Measurements from ENCODE around the gene CARD9. TPM values are rescaled to one million over a fixed set of nuclear protein-coding genes. Genes with fewer than 3 reads are reported as not detected.

Gene CARD9
- total RNA-seq, 4 donors from 2014 or later = 2.3 to 7.4 (median 3.3) TPM

- Histone ChIP-seq H3K36me3 (no peaks in the 10 kb centered on the region), H3K4me1 (peaks cover 21% of the 10 kb centered on the region), H3K27ac (no peak overlapping the region), H3K27me3 (no peaks in the 10 kb centered on the region), H3K4me3 (no peak overlapping the region), H3K9me3 (no peaks in the 10 kb centered on the region)
- 92% methylated on average over 28 of the region's 54 CpGs for WGBS
- no peak for DNase-seq (ENCODE audit: low spot score in 2 of 2)
- TF ChIP-seq POLR2A (IDR thresholded peaks at IDR 0.05) (no peak), EP300 (IDR thresholded peaks at IDR 0.05) (no peak), CTCF (IDR thresholded peaks at IDR 0.05) (no peak)
Observed at GRCh38 chr9:136370687-136371532, 2.6 kb downstream of the CARD9 start.

- H3K36me3 ChIP-seq = no peaks in the 10 kb centered on the region
- H3K4me3 ChIP-seq = no peak overlapping the region
- no peak for DNase-seq (ENCODE audit: low spot score in 2 of 2)
- no peaks in the 10 kb centered on the region for H3K9me3 ChIP-seq
- H3K4me1 ChIP-seq = peaks cover 24% of the 10 kb centered on the region
- no peaks in the 10 kb centered on the region for H3K27me3 ChIP-seq
- TF ChIP-seq CTCF (IDR thresholded peaks at IDR 0.05) (no peak), POLR2AphosphoS5 (IDR thresholded peaks at IDR 0.05) (no peak)
- no peak overlapping the region for H3K27ac ChIP-seq
- no CpG with 5 or more reads among the region's 19 CpGs for WGBS
Observed at GRCh38 chr9:136370037-136370436, 3.4 kb downstream of the CARD9 start.

GRCh38 chr9:136368190-136368589 is 5.3 kb downstream of the CARD9 start:
- H3K4me3 ChIP-seq = no peak overlapping the region
- no peaks in the 10 kb centered on the region for H3K36me3 ChIP-seq
- peaks cover 25% of the 10 kb centered on the region for H3K4me1 ChIP-seq
- DNase-seq (ENCODE audit: low spot score in 2 of 2) = no peak
- no peak for TF ChIP-seq EP300 (IDR thresholded peaks at IDR 0.05)
- H3K27ac ChIP-seq = no peak overlapping the region
- no peaks in the 10 kb centered on the region for H3K9me3 ChIP-seq
- H3K27me3 ChIP-seq = no peaks in the 10 kb centered on the region
- WGBS = 87% methylated on average over 6 of the region's 18 CpGs

- 94% methylated on average over 3 of the region's 45 CpGs for WGBS
- Histone ChIP-seq H3K4me3 (no peak overlapping the region), H3K27ac (no peak overlapping the region), H3K4me1 (peaks cover 25% of the 10 kb centered on the region), H3K27me3 (no peaks in the 10 kb centered on the region), H3K9me3 (no peaks in the 10 kb centered on the region), H3K36me3 (no peaks in the 10 kb centered on the region)
- DNase-seq (ENCODE audit: low spot score in 2 of 2) = no peak
- TF ChIP-seq POLR2AphosphoS5 (IDR thresholded peaks at IDR 0.05) (no peak), POLR2A (IDR thresholded peaks at IDR 0.05) (no peak), CTCF (IDR thresholded peaks at IDR 0.05) (no peak), EP300 (IDR thresholded peaks at IDR 0.05) (no peak)
Observed at GRCh38 chr9:136367296-136368145, 5.9 kb downstream of the CARD9 start.

GRCh38 chr9:136366826-136367225 is 6.6 kb downstream of the CARD9 start:
- 100% methylated on average over 3 of the region's 9 CpGs for WGBS
- H3K27me3 ChIP-seq = no peaks in the 10 kb centered on the region

More at GRCh38 chr9:136366826-136367225, 6.6 kb downstream of the CARD9 start:
- no peak for TF ChIP-seq CTCF (IDR thresholded peaks at IDR 0.05)
- no peak for TF ChIP-seq POLR2A (IDR thresholded peaks at IDR 0.05)
- no peaks in the 10 kb centered on the region for H3K9me3 ChIP-seq
- DNase-seq (ENCODE audit: low spot score in 2 of 2) = no peak
- no peaks in the 10 kb centered on the region for H3K36me3 ChIP-seq
- H3K4me1 ChIP-seq = peaks cover 26% of the 10 kb centered on the region
- no peak overlapping the region for H3K27ac ChIP-seq
- no peak overlapping the region for H3K4me3 ChIP-seq

Measured in suprapubic skin (tissue), 4 donors.